Calu3 (cell line): ENCODE measurements around the gene GPR89B. TPM values are rescaled to one million over a fixed set of nuclear protein-coding genes. Genes with fewer than 3 reads are reported as not detected.
"Not testable (repeated sequence)": the region's sequence is repeated elsewhere in the genome, so short reads cannot be mapped to it uniquely, and the experiment has no call there.

ENCODE experiments used
- BruUV-seq: library from RNA; stranded (reverse); fragments of 400-500 nt; replicated peaks from 2 replicates; lab custom pipeline; 2021; lab: Mats Ljungman, UMichigan
- CTCF ChIA-PET: fragments of 300-600 bp; sonication (Branson Sonifier 250); formaldehyde crosslinking; loops from one replicate; lab custom pipeline; 2022; ENCODE audit warnings: antibody characterized with exemption; lab: Charles Lee
- DNase-seq: peaks from one replicate; pipeline ENCODE4 v3.0.0; 2022
- H3K27ac Mint-ChIP-seq: one replicate; pipeline ENCODE4 v1.8.0; 2022; ENCODE audit warnings: mixed read lengths; ENCODE audit not compliant: unreplicated experiment
- H3K27me3 Mint-ChIP-seq: one replicate; pipeline ENCODE4 v1.8.0; 2022; ENCODE audit warnings: mixed read lengths; ENCODE audit not compliant: unreplicated experiment
- H3K36me3 Mint-ChIP-seq: one replicate; pipeline ENCODE4 v1.8.0; 2022; ENCODE audit warnings: mild to moderate bottlenecking, moderate library complexity, mixed read lengths; ENCODE audit not compliant: insufficient read depth, unreplicated experiment
- H3K4me1 Mint-ChIP-seq: one replicate; pipeline ENCODE4 v1.8.0; 2022; ENCODE audit warnings: mild to moderate bottlenecking, low read depth, mixed read lengths; ENCODE audit not compliant: unreplicated experiment
- H3K4me3 Mint-ChIP-seq: one replicate; pipeline ENCODE4 v1.8.0; 2022; ENCODE audit warnings: mild to moderate bottlenecking, low read depth, moderate library complexity, mixed read lengths; ENCODE audit not compliant: unreplicated experiment
- H3K9me3 Mint-ChIP-seq: one replicate; pipeline ENCODE4 v1.8.0; 2022; ENCODE audit warnings: low read depth, mixed read lengths; ENCODE audit not compliant: unreplicated experiment
- intact Hi-C: fragments of 100-400 bp; cut with micrococcal nuclease; formaldehyde crosslinking; loops from one replicate; pipeline ENCODE4 v1.10.0; 2022; ENCODE audit not compliant: unreplicated experiment
- total RNA-seq: library from RNA; stranded (reverse); gene quantifications from 2 replicates; pipeline ENCODE4 v1.2.3, GENCODE V29; 2022

Gene GPR89B
- total RNA-seq, 1 experiment from 2014 or later: 24.0 TPM

DNA sequence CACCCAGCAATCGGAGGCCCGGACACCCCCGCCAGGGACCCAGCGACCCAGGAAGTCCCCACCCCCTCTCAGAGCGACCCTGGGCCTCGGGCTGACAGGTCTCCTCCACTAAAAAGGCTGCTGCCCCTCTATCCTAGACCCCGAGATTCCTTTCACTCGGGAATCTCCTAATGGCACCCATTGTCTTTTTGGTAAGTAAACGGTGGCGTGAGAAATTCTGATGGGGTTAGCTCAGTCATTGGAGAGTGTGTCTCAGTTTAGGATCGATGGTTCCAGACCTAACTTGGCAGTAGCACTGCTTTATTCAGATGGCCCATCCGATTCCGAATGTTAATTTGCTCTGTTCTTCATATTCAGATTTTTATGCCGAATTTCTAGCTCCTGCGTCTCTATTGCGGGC, 104.9 kb downstream of the GPR89B start:
- H3K4me1 Mint-ChIP-seq, H3K9me3 Mint-ChIP-seq, H3K36me3 Mint-ChIP-seq, H3K27me3 Mint-ChIP-seq, H3K4me3 Mint-ChIP-seq, H3K27ac Mint-ChIP-seq, DNase-seq, intact Hi-C loops, CTCF ChIA-PET: not testable (repeated sequence)
- TSS peak; percentile 63 for BruUV-seq

DNA sequence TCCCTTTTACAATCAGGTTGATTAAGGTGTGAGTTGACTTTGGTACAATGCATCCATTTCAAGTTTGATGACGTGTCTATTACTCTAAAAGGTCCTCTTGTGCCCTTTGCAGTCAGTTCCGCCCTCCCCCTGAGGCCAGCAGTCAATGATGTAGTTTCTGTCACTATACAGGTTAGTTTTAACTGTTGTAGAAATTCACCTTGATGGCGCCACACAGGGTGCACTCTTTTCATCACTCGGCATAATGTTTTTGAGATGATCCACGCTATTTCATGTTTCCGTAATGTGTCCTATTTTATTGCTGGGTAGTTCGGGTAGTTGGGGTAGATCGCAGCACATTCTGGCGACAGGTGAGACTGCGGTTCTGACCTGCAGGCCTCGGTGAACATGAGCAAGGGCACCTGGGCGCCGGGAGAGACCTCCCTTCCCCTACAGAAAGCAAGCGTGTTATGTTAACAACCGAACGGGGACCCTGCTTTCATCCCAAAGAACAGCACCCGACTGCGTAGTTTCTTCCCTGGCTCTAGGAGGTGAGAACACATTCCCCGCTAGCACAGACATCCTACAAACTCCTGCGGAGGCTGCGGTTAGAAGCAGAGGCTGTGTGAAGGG, 109.7 kb downstream of the GPR89B start:
- Mint-ChIP-seq H3K36me3 (peaks cover 12% of the 10 kb centered on the region), H3K27ac (peak overlapping the region; percentile 93), H3K4me3 (peak overlapping the region; percentile 79)
- intact Hi-C loops, H3K9me3 Mint-ChIP-seq, H3K4me1 Mint-ChIP-seq, DNase-seq, H3K27me3 Mint-ChIP-seq, CTCF ChIA-PET, BruUV-seq: not testable (repeated sequence)

DNA sequence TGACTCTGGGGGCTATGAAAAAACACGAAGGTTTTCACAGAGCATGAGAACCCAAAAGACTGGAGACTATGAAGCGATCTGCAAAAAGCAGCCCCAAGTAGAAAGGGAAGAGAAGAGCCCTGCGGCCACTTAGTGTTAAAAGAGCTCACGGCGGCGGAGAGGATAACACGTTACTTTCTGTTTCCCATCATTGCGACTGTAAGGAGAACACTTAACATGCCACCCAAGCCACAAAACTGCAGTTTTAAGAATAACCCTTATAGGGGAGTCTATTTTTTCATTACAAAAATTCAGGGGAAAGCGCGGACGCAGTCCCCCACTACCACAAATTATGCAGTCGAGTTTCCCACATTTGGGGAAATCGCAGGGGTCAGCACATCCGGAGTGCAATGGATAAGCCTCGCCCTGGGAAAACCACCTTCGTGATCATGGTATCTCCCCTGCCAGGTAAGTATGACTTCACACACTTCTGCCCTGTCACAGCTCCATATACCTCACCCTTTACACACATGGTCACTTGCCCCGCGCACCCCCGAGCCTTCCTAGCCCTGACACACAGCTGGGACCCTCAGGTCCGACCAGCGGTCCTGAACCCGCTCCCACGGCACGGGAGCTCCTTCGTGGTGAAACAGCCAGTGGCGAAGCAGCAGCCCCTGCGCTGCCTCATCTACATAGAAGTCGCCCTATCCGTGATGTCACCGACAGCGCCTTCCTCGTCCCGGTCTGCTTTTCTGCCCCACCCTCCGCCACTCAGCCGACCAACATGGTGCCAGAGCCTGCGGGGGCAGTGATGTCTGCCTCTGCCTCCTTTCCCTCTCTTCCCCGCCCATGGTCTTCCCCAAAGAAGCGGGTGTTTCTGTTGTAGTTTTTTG, 110.5 kb downstream of the GPR89B start:
- CTCF ChIA-PET: not testable (repeated sequence)
- BruUV-seq: TSS peak; percentile 100

More for the DNA sequence above, 110.5 kb downstream of the GPR89B start:
- H3K4me1 Mint-ChIP-seq, intact Hi-C loops, H3K27me3 Mint-ChIP-seq, H3K9me3 Mint-ChIP-seq: not testable (repeated sequence)
- peak; percentile 70 for DNase-seq
- H3K27ac Mint-ChIP-seq: peak overlapping the region; percentile 93
- H3K4me3 Mint-ChIP-seq: peak overlapping the region; percentile 79
- peaks cover 12% of the 10 kb centered on the region for H3K36me3 Mint-ChIP-seq

Other genes starting within 250 kb of the GPR89B start
- gene GJA5, start 167.8 kb upstream of the GPR89B start, total RNA-seq: not detected in 2 replicates
- gene GJA8, start 25.6 kb upstream of the GPR89B start, total RNA-seq: not detected in 2 replicates
- gene NBPF11, start 223.9 kb downstream of the GPR89B start, total RNA-seq: 12.6 and 13.7 TPM in 2 replicates